ENCODE results near the gene TKTL2.

Gene TKTL2

DNA sequence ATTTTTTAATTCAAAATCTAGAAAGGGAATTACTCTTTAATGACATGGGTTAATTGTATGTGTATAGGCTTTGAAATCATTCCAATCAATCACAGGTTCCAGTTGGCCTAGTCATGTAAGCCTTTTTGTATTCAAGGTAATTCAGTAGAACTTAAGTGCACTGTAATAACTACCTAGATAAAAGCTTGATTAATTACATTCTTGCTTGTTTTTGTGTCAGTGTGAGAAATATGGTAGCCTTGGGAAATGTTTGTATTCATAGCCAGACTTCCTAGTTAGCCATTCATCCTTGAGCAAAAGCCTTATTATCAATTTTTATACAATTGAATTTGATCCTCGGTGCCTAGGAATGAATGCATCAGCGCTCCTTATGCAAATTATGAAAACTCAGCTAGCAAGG is 33.5 kb downstream of the TKTL2 start:
- no peak for DNase-seq

All from GDM1 (cell line).